Brain microvascular endothelial cell (primary cell): ENCODE measurements around the gene KDM1A.

ENCODE experiments used
- DNase-seq: peaks from one replicate; pipeline ENCODE4 v3.0.0-alpha.2; 2020
- H3K27ac ChIP-seq: fragments of 250-450 bp; sonication (Bioruptor Pico); 2 replicates; pipeline ENCODE4 v1.5.1; 2020; ENCODE audit warnings: mild to moderate bottlenecking, moderate library complexity
- H3K27me3 ChIP-seq: fragments of 250-450 bp; sonication (Bioruptor Pico); replicated peaks from 2 replicates; pipeline ENCODE4 v1.5.1; 2020; ENCODE audit warnings: mild to moderate bottlenecking
- H3K36me3 ChIP-seq: fragments of 250-450 bp; sonication (Bioruptor Pico); replicated peaks from 2 replicates; pipeline ENCODE4 v1.5.1; 2020; ENCODE audit warnings: mild to moderate bottlenecking
- H3K4me3 ChIP-seq: 2 replicates; pipeline ENCODE4 v1.5.1; 2011; ENCODE audit warnings: low read depth, mild to moderate bottlenecking, control low read depth, low read length, moderate library complexity
- CTCF ChIP-seq: IDR thresholded peaks from 2 replicates; pipeline ENCODE4 v1.5.1; 2011; ENCODE audit warnings: low read depth, mild to moderate bottlenecking, moderate library complexity, low read length, control low read depth, inconsistent platforms; ENCODE audit errors: missing control alignments
- in situ Hi-C: cut with HindIII; loops from 2 replicates; pipeline ENCODE4 v1.10.0; 2017; ENCODE audit warnings: low sequenced_read_pairs, low pct_ligation_motif_present

Gene KDM1A

DNA sequence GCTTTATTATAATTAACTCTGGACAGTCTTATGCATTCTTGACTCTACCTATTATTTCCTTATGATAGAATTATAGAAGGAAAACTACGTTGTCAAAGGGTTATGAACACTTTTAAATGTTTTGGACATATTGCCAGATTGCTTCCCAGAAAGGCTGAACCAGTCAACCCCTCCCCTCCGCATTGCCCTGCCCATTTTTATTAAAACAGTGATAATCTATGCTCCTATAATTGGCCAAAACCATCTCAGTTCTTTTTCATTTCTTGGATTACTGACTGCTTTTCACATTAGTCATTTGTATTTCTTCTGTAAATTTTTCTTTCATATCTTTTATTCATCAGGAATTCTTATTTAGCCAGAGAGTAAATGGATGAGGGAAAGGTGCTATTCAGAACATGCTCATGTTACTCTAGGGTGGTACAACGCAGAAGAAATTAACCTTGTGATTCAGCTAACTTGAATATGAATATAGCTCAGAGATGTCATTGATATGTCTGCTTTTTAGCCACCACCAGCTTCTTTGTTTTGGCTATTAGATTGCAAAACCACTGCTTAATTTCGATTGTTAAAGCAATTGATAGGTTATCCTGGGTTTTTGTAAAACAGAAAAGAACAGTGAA is 32.1 kb downstream of the KDM1A start:
- in situ Hi-C loops = no loop called here
- Histone ChIP-seq H3K4me3 (no peak overlapping the region), H3K27ac (no peak overlapping the region), H3K36me3 (peaks cover 26% of the 10 kb centered on the region), H3K27me3 (no peaks in the 10 kb centered on the region)
- no peak for DNase-seq
- no peak for TF ChIP-seq CTCF

- DNase-seq = no peak
- no peak overlapping the region for H3K4me3 ChIP-seq
- H3K36me3 ChIP-seq = peaks cover 67% of the 10 kb centered on the region
- no peaks in the 10 kb centered on the region for H3K27me3 ChIP-seq
- no peak for TF ChIP-seq CTCF
- in situ Hi-C loops = no loop called here
- no peak overlapping the region for H3K27ac ChIP-seq
These were observed 38.0 kb downstream of the KDM1A start for GRCh38 chr1:23057301-23057700.

- in situ Hi-C loops = no loop called here
- Histone ChIP-seq H3K27ac (no peak overlapping the region), H3K36me3 (peaks cover 57% of the 10 kb centered on the region), H3K27me3 (no peaks in the 10 kb centered on the region), H3K4me3 (no peak overlapping the region)
- TF ChIP-seq CTCF = no peak
- no peak for DNase-seq
These were observed 43.0 kb downstream of the KDM1A start for GRCh38 chr1:23062271-23062670.

DNA sequence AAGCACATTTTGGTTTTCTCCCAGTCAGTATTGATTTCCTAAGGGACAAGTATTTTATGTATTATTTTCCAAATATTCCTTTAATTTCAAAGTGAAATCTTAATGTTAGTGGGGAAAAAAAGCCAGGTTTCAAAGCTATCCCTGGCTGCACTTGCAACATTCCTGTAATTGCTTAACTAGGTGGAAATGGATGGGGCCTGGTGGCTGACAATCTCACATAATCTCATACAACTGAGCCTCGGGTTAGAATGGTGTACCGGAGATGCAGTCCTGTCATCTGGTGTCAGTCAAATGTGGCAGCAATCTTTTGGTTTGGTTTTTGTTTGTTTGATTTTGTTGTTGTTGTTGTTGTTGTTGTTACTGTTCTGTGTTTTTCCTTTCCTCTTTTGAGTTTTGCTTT is 46.1 kb downstream of the KDM1A start:
- Histone ChIP-seq H3K27ac (no peak overlapping the region), H3K36me3 (peaks cover 61% of the 10 kb centered on the region), H3K27me3 (no peaks in the 10 kb centered on the region), H3K4me3 (no peak overlapping the region)
- DNase-seq = no peak
- TF ChIP-seq CTCF = no peak
- in situ Hi-C loops = no loop called here

DNA sequence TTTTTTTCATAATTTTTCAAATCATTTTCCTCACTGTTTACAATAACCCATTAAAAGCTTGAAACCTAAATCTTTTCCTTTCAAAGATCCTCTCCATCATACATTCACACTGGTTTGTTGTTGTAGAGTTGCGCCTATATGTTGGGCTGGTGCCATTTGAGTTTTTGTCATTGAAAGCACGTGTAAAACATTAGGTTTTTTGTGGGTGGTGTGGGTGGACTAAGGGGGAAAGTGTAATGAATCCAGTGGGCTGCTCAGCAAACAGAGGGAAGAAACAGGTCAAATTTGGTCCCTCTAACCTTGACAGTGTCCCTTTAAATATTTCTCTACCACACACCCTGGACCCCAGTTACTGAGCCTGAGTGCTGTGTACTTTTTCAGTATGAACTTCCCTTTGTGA is 46.8 kb downstream of the KDM1A start:
- Histone ChIP-seq H3K27me3 (no peaks in the 10 kb centered on the region), H3K36me3 (peaks cover 57% of the 10 kb centered on the region), H3K4me3 (no peak overlapping the region), H3K27ac (no peak overlapping the region)
- no peak for TF ChIP-seq CTCF
- no peak for DNase-seq
- in situ Hi-C loops = no loop called here

DNA sequence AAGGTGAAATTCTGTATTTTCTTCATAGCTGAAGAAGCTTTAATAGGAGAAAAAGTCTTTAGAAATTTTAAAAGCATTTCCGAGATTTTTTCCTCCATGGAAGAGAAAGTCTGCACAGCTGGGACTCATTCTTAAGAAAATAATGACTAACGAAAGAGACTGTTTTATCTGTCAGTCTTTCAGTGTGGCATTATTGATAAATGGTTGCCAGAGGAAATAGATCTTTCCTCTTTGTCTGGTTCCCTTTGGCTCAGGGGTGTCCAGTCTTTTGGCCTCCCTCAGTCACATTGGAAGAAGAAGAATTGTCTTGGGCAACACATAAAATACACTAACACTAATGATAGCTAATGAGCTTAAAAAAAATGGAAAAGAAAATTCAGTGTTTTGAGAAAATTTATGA is 49.9 kb downstream of the KDM1A start:
- TF ChIP-seq CTCF = no peak
- no peak for DNase-seq
- peaks cover 61% of the 10 kb centered on the region for H3K36me3 ChIP-seq
- H3K27me3 ChIP-seq = no peaks in the 10 kb centered on the region
- H3K4me3 ChIP-seq = no peak overlapping the region
- H3K27ac ChIP-seq = no peak overlapping the region
- in situ Hi-C loops = no loop called here
